PC-3 (cell line): ENCODE data around the gene ZNF394. TPM values are rescaled to one million over a fixed set of nuclear protein-coding genes. Genes with fewer than 3 reads are reported as not detected.

ENCODE experiments used
- ATAC-seq: fragments of 200-7000 bp; cut with Tn5 transposase; 2 replicates; pipeline ENCODE4 v1.9.1; 2020; ENCODE audit warnings: mild to moderate bottlenecking, moderate library complexity
- BruUV-seq: library from RNA; stranded (reverse); fragments of 400-500 nt; replicated peaks from 2 replicates; lab custom pipeline; 2021; lab: Mats Ljungman, UMichigan
- CTCF ChIA-PET: fragments of 300-600 bp; sonication (Branson Sonifier 250); formaldehyde crosslinking; loops from one replicate; lab custom pipeline; 2022; ENCODE audit warnings: antibody characterized with exemption; lab: Charles Lee
- POLR2A ChIA-PET: fragments of 300-600 bp; sonication (Branson Sonifier 250); formaldehyde crosslinking; loops from one replicate; lab custom pipeline; 2022; ENCODE audit warnings: antibody characterized with exemption; ENCODE audit not compliant: unreplicated experiment; lab: Charles Lee
- DNase-seq: peaks from one replicate; pipeline ENCODE4 v3.0.0-alpha.2; 2015
- H2AFZ ChIP-seq: fragments of 300-600 bp; sonication (generic); 2 replicates; pipeline ENCODE4 v1.6.0; 2016; ENCODE audit warnings: antibody characterized with exemption, low read length
- H3F3A ChIP-seq: fragments of 300-600 bp; sonication (generic); one replicate; pipeline ENCODE4 v1.6.0; 2017; ENCODE audit warnings: antibody characterized with exemption, low read length, control low read depth, mild to moderate bottlenecking; ENCODE audit not compliant: unreplicated experiment
- H3K27ac ChIP-seq: fragments of 300-600 bp; sonication (generic); 2 replicates; pipeline ENCODE4 v1.5.1; 2016; ENCODE audit warnings: mild to moderate bottlenecking, low read length
- H3K27me3 ChIP-seq: fragments of 300-600 bp; sonication (generic); 2 replicates; pipeline ENCODE4 v1.6.1; 2016; ENCODE audit warnings: low read length, mixed read lengths
- H3K36me3 ChIP-seq: fragments of 300-600 bp; sonication (generic); 2 replicates; pipeline ENCODE4 v1.6.1; 2016; ENCODE audit warnings: low read depth, mixed run types, low read length, mixed read lengths
- H3K4me1 ChIP-seq: fragments of 300-600 bp; sonication (generic); 2 replicates; pipeline ENCODE4 v1.5.1; 2016; ENCODE audit warnings: low read length; ENCODE audit not compliant: insufficient read depth
- H3K4me2 ChIP-seq: fragments of 300-600 bp; sonication (generic); 2 replicates; pipeline ENCODE4 v1.6.0; 2016; ENCODE audit warnings: low read length
- H3K4me3 ChIP-seq: fragments of 300-600 bp; sonication (generic); 2 replicates; pipeline ENCODE4 v1.5.1; 2016; ENCODE audit warnings: mild to moderate bottlenecking, low read length, mixed read lengths
- H3K79me2 ChIP-seq: fragments of 300-600 bp; sonication (generic); 2 replicates; pipeline ENCODE4 v1.6.1; 2017; ENCODE audit warnings: low read length, mixed read lengths
- H3K9ac ChIP-seq: fragments of 300-600 bp; sonication (generic); 2 replicates; pipeline ENCODE4 v1.6.0; 2016; ENCODE audit warnings: mild to moderate bottlenecking, low read length
- H3K9me2 ChIP-seq: fragments of 300-600 bp; sonication (generic); replicated peaks from 2 replicates; pipeline ENCODE4 v1.6.1; 2016; ENCODE audit warnings: mixed run types, low read length, mixed read lengths
- H3K9me3 ChIP-seq: fragments of 300-600 bp; sonication (generic); 2 replicates; pipeline ENCODE4 v1.6.1; 2016; ENCODE audit warnings: low read length, mixed read lengths
- H4K20me1 ChIP-seq: fragments of 300-600 bp; sonication (generic); 2 replicates; pipeline ENCODE4 v1.6.1; 2016; ENCODE audit warnings: low read length, mixed read lengths
- EZH2 ChIP-seq: fragments of 300-600 bp; sonication (generic); IDR thresholded peaks from one replicate; pipeline ENCODE4 v1.6.1; 2017; ENCODE audit warnings: antibody characterized with exemption, mild to moderate bottlenecking, low read length; ENCODE audit not compliant: unreplicated experiment
- EZH2phosphoT487 ChIP-seq: fragments of 300-600 bp; sonication (generic); IDR thresholded peaks from 2 replicates; pipeline ENCODE4 v1.6.1; 2018; ENCODE audit warnings: mild to moderate bottlenecking, antibody characterized with exemption, low read length, borderline replicate concordance
- intact Hi-C: fragments of 100-400 bp; cut with micrococcal nuclease; formaldehyde crosslinking; loops from 2 replicates; pipeline ENCODE4 v1.9.0; 2023
- total RNA-seq: library from RNA; depleted of rRNA; stranded (reverse); fragments of >200 nt; gene quantifications from 2 replicates; pipeline ENCODE4 v1.2.3, GENCODE V29; 2014
- TF ChIP-seq, protein P1 (sequence below): fragments of 300-600 bp; sonication (generic); conservative IDR thresholded peaks from 2 replicates; pipeline ENCODE4 v1.5.1; 2017; ENCODE audit warnings: antibody characterized with exemption, low read depth, mild to moderate bottlenecking, low read length

Gene ZNF394
- total RNA-seq, 1 experiment from 2014 or later = 17.7 TPM

GRCh38 chr7:99531354-99531765 is 31.3 kb upstream of the ZNF394 start:
- Histone ChIP-seq H3F3A (no peaks in the 10 kb centered on the region), H3K4me3 (peak overlapping the region; percentile 24; the same call in 1 of the 2 replicates), H3K27me3 (no peaks in the 10 kb centered on the region), H3K9ac (no peak overlapping the region), H3K9me2 (no peaks in the 10 kb centered on the region), H2AFZ (no peak overlapping the region), H3K4me1 (no peaks in the 10 kb centered on the region), H3K9me3 (peaks cover 22% of the 10 kb centered on the region), H3K4me2 (no peak overlapping the region), H3K36me3 (peaks cover 60% of the 10 kb centered on the region), H3K27ac (no peak overlapping the region), H4K20me1 (no peaks in the 10 kb centered on the region), H3K79me2 (no peaks in the 10 kb centered on the region)
- POLR2A ChIA-PET = no interaction called here
- no TSS peak for BruUV-seq
- DNase-seq (no peak), ATAC-seq (no peak)
- intact Hi-C loops = no loop called here
- CTCF ChIA-PET = no interaction called here
- TF ChIP-seq EZH2phosphoT487 (no peak), EZH2 (no peak)
- TF ChIP-seq, protein P1, sequence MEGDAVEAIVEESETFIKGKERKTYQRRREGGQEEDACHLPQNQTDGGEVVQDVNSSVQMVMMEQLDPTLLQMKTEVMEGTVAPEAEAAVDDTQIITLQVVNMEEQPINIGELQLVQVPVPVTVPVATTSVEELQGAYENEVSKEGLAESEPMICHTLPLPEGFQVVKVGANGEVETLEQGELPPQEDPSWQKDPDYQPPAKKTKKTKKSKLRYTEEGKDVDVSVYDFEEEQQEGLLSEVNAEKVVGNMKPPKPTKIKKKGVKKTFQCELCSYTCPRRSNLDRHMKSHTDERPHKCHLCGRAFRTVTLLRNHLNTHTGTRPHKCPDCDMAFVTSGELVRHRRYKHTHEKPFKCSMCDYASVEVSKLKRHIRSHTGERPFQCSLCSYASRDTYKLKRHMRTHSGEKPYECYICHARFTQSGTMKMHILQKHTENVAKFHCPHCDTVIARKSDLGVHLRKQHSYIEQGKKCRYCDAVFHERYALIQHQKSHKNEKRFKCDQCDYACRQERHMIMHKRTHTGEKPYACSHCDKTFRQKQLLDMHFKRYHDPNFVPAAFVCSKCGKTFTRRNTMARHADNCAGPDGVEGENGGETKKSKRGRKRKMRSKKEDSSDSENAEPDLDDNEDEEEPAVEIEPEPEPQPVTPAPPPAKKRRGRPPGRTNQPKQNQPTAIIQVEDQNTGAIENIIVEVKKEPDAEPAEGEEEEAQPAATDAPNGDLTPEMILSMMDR = no peak

GRCh38 chr7:99525713-99526440 is 25.8 kb upstream of the ZNF394 start:
- Histone ChIP-seq H3K27ac (no peak overlapping the region), H3K9ac (no peak overlapping the region), H3K4me1 (no peaks in the 10 kb centered on the region), H3K27me3 (no peaks in the 10 kb centered on the region), H3K9me3 (peaks cover 6% of the 10 kb centered on the region), H4K20me1 (no peaks in the 10 kb centered on the region), H3F3A (no peaks in the 10 kb centered on the region), H3K79me2 (no peaks in the 10 kb centered on the region), H3K4me3 (no peak overlapping the region), H3K36me3 (peaks cover 43% of the 10 kb centered on the region), H3K9me2 (no peaks in the 10 kb centered on the region), H2AFZ (no peak overlapping the region), H3K4me2 (no peak overlapping the region)
- no TSS peak for BruUV-seq
- peak; percentile 67; the same call in 1 of the 2 replicates for ATAC-seq
- POLR2A ChIA-PET = interaction anchor here (0.6 kb wide), 1 partner anchor 26 kb away, joined by 3 read pairs; no protein-coding TSS in a partner anchor
- CTCF ChIA-PET = interaction anchor here (0.5 to 1.2 kb wide), 11 partner anchors 31 to 940 kb away, joined by 3 to 14 read pairs (median 3); partner anchors contain the start of gene ZSCAN25
- TF ChIP-seq EZH2phosphoT487 = no peak
- no peak for TF ChIP-seq EZH2
- TF ChIP-seq, protein P1 = peak; percentile 73
- peak; percentile 42 for DNase-seq
- intact Hi-C loops = loop anchor here (1.0 to 10.0 kb wide), 2 partner anchors 90 to 309 kb away; partner anchors contain the start of gene ZSCAN25

DNA sequence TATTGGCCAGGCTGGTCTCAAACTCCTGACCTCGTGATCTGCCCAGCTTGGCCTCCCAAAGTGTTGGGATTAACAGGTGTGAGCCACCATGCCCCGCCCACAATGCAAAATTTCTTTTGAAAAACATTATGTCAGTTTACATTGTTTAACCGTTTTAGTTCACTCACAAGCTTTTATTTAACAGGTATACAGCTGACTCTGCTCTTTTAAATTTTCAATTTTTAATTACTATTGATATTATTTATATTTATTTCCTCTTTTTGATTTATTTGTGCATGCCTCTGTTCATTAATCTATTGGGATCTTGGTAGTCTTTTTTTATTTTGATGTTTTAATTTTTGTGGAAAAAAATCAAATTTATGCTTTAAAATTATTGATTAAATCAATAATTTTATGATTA is 21.3 kb upstream of the ZNF394 start:
- H3K9ac ChIP-seq = no peak overlapping the region
- ChIA-PET POLR2A (interaction anchor here (0.6 kb wide), 1 partner anchor 95 kb away, joined by 6 read pairs; the partner anchor contains the start of gene ZSCAN25), CTCF (no interaction called here)
- H3K9me2 ChIP-seq = no peaks in the 10 kb centered on the region
- ATAC-seq = no peak
- H3K9me3 ChIP-seq = no peaks in the 10 kb centered on the region
- BruUV-seq = no TSS peak
- no peak overlapping the region for H3K4me2 ChIP-seq
- no peaks in the 10 kb centered on the region for H3F3A ChIP-seq
- no peaks in the 10 kb centered on the region for H3K79me2 ChIP-seq
- no peaks in the 10 kb centered on the region for H3K4me1 ChIP-seq
- no peaks in the 10 kb centered on the region for H4K20me1 ChIP-seq
- peaks cover 12% of the 10 kb centered on the region; the same call in 1 of the 2 replicates for H3K36me3 ChIP-seq
- H2AFZ ChIP-seq = no peak overlapping the region
- H3K27me3 ChIP-seq = no peaks in the 10 kb centered on the region
- no peak for DNase-seq
- H3K27ac ChIP-seq = no peak overlapping the region
- intact Hi-C loops = loop anchor here (10.0 kb wide), 1 partner anchor 313 kb away; no protein-coding TSS in a partner anchor
- H3K4me3 ChIP-seq = no peak overlapping the region
- TF ChIP-seq EZH2phosphoT487 (no peak), EZH2 (no peak)
